GM21526 (cell line): ENCODE measurements around the gene SP110.

Experiments used
- ATAC-seq: cut with Tn5 transposase; IDR thresholded peaks from one replicate; pipeline ENCODE4 v1.9.1; 2021; ENCODE audit warnings: moderate library complexity; ENCODE audit not compliant: unreplicated experiment, low FRiP score

The SP110 gene

GRCh38 chr2:230176996-230177395 lies 42.8 kb downstream of the SP110 start:
- ATAC-seq: no peak

GRCh38 chr2:230174466-230174865 lies 45.3 kb downstream of the SP110 start:
- ATAC-seq: no peak

GRCh38 chr2:230172852-230173251 lies 46.9 kb downstream of the SP110 start:
- no peak for ATAC-seq

GRCh38 chr2:230172156-230172555 lies 47.6 kb downstream of the SP110 start:
- ATAC-seq: no peak

- no peak for ATAC-seq
Measured at GRCh38 chr2:230170532-230170931, 49.3 kb downstream of the SP110 start.

DNA sequence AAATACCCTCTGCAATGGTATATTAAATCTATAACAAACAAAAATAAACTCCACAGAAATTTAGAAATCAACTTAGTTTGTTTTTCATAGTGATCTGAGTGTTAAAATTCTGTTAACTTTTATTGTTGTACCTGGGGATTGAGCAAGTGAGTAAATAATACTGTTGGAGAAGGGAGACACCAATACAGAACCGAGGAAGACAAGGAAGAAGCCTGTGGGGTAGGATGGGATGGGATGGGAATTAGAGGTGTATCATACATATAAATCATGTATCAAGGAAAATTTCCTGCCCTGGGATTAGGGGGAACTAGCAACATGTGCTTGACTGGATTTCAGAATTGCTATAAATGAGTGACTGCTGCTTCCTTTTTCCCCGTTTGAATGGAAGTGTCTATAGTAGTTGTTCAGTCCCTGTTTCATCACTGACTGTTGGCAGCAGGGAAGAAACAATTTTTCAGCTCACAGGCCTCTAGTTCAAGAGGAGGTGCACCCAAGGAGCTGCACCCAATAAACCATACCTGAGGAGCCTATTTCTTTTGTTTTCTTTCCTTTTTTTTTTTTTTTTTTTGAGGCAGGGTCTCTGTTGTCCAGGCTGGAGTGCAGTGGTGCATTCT lies 53.1 kb downstream of the SP110 start:
- ATAC-seq: no peak

- no peak for ATAC-seq
Measured at GRCh38 chr2:230164139-230164538, 55.6 kb downstream of the SP110 start.

GRCh38 chr2:230162981-230163380 lies 56.8 kb downstream of the SP110 start:
- ATAC-seq: no peak

- ATAC-seq: no peak
Measured at GRCh38 chr2:230161184-230161583, 58.6 kb downstream of the SP110 start.

DNA sequence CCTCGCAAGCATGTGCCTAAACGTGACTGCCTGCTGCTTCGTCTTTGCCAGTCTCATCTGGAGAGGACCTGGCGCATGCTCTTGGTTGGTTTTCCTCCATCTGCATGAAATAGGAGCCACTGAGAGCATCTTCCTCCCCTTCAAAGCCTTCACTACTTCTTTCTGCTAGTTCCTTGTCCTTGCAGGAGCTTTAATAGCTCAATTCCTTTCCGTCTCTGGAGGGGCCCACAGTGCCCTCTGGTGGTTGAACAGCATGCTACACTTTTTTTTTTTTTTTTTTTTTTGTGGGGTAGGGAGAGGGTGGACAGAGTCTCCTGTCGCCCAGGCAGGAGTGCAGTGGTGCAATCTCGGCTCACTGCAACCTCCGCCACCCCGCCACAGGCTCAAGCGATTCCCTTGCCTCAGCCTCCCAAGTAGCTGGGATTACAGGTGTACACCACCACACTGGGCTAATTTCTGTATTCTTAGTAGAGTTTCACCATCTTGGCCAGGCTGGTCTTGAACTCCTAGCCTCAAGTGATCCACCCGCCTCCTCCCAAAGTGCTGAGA lies 59.6 kb downstream of the SP110 start:
- ATAC-seq: no peak

DNA sequence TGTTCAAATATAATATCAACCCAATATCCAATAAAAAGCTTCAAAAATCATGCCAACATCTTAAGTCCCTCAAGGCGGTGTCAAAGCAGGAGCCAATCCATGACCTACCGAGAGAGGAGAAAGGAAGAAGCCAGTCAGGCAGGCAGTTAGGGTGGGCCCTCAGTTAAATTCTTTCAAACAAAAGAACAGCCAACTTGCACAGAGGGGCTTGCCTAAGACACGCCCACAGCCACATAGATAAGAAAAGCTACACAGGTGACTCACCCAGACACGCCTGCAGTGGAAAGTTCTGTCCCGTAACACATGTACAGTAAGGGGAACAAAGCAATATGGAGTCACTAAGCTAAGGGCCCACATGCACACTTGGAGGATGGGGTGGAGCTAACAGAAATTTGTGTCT lies 61.3 kb downstream of the SP110 start:
- ATAC-seq: no peak

- ATAC-seq: no peak
Measured at GRCh38 chr2:230156782-230157699, 62.7 kb downstream of the SP110 start.

GRCh38 chr2:230155359-230155758 lies 64.4 kb downstream of the SP110 start:
- no peak for ATAC-seq

DNA sequence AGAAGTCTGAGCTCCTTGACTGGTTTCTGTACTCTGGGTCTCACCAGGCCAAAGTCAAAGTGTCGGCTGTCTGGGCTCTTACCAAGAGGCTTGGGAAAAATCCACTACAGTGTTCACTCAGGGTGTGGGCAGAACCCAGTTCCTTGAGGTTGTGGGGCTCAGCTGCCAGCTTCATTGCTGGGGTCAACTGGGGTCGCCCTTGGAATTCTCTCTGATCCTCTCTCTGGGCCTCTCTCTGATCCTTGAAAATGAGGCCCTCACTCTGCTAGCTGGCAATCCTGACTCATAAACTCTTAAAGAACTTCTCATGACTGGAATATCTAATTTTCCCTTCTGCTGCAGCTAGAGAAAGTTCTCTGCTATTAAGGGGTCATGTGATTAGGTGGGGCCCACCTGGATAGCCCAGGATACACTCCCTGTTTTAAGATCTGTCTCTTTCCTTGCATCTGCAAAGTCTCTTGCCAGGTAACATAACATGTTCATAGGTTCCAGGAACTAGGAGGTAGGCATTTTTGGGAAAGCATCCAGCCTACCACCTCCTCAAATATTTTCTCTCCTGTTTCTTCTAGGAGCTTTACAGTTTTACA lies 66.3 kb downstream of the SP110 start:
- no peak for ATAC-seq

- no peak for ATAC-seq
Measured at GRCh38 chr2:230152334-230152733, 67.5 kb downstream of the SP110 start.

GRCh38 chr2:230144355-230144754 lies 75.4 kb downstream of the SP110 start:
- no peak for ATAC-seq

DNA sequence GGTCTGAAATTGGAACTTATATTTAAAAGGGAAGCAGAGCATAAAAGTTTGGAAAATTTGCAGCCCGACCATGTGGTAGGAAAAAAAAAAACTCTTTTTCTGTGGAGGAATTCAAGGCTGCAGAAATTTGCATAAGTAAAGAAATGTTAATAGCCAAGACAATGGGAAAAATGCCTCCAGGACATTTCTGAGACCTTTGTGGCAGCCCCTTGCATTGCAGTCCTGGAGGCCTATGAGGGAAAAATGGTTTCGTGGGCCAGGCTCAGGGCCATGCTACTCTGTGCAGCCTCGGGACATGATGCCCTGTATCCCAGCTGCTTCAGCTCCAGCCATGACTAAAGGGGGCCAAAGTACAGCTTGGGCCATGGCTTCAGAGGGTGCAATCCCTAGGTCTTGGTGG lies 79.1 kb downstream of the SP110 start:
- no peak for ATAC-seq

GRCh38 chr2:230137902-230138539 lies 81.8 kb downstream of the SP110 start:
- ATAC-seq: no peak

DNA sequence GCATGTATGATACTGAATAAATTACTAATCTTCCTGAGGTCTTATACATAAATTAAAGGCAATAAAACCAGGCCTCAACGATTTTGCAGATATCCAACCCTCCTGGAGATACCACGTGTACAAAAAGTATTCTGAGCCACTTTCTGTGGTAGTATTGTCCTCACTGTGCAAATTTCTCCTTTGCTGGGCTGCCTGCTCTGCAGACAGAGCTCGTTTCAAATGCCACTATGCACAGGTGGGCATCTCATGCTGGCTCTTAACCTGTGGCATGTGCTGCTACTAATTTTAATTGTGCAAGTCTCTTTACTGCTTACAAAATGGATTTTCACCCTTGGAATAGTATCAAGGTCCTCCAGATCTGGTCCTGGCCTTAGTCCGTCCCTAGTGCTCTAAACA lies 84.7 kb downstream of the SP110 start:
- no peak for ATAC-seq

GRCh38 chr2:230134496-230135129 lies 85.2 kb downstream of the SP110 start:
- peak; percentile 44 for ATAC-seq
